ENCODE measurements around the gene GNAL. TPM values are rescaled to one million over a fixed set of nuclear protein-coding genes. Genes with fewer than 3 reads are reported as not detected.
A peak's percentile ranks its signal among the peaks of the same experiment; 100 is the strongest.
"Not testable (repeated sequence)": the region's sequence is repeated elsewhere in the genome, so short reads cannot be mapped to it uniquely, and the experiment has no call there.

The GNAL gene
- total RNA-seq, 1 donor from 2014 or later: 0.40 TPM

GRCh38 chr18:11851806-11852337 is 162.8 kb downstream of the GNAL start:
- Mint-ChIP-seq H3K4me3 (peak overlapping the region; percentile 99), H3K36me3 (ENCODE audit: low read depth) (peaks cover 13% of the 10 kb centered on the region)
- intact Hi-C loops (cut with micrococcal nuclease): loop anchor here (1.0 to 10.0 kb wide), 7 partner anchors 56 to 1940 kb away; partner anchors contain the start of genes AFG3L2, IMPA2, MPPE1 and NAPG

GRCh38 chr18:11854554-11854953 is 165.5 kb downstream of the GNAL start:
- H3K9me3 Mint-ChIP-seq, DNase-seq, H3K27me3 Mint-ChIP-seq, H3K27ac Mint-ChIP-seq, H3K4me3 Mint-ChIP-seq: not testable (repeated sequence)
- intact Hi-C loops (cut with micrococcal nuclease): loop anchor here (5.0 to 10.0 kb wide), 5 partner anchors 120 to 1942 kb away; partner anchors contain the start of genes AFG3L2, NAPG and VAPA
- Mint-ChIP-seq H3K36me3 (ENCODE audit: low read depth) (peaks cover 13% of the 10 kb centered on the region), H3K4me1 (peaks cover 27% of the 10 kb centered on the region)

More at GRCh38 chr18:11851806-11852337, 162.8 kb downstream of the GNAL start:
- H3K9me3 Mint-ChIP-seq: no peaks in the 10 kb centered on the region
- H3K4me1 Mint-ChIP-seq: peaks cover 24% of the 10 kb centered on the region
- peak overlapping the region; percentile 100 for H3K27ac Mint-ChIP-seq
- H3K27me3 Mint-ChIP-seq: peaks cover 2% of the 10 kb centered on the region
- DNase-seq: peak; percentile 88

- Mint-ChIP-seq H3K27me3 (no peaks in the 10 kb centered on the region), H3K4me1 (peaks cover 12% of the 10 kb centered on the region), H3K36me3 (ENCODE audit: low read depth) (peaks cover 5% of the 10 kb centered on the region), H3K9me3 (no peaks in the 10 kb centered on the region), H3K27ac (no peak overlapping the region), H3K4me3 (no peak overlapping the region)
- no peak for DNase-seq
- intact Hi-C loops (cut with micrococcal nuclease): loop anchor here (10.0 kb wide), 1 partner anchor 123 kb away; no protein-coding TSS in a partner anchor
These were observed 168.3 kb downstream of the GNAL start for GRCh38 chr18:11857177-11857887.

GRCh38 chr18:11859282-11859830 is 170.3 kb downstream of the GNAL start:
- Mint-ChIP-seq H3K36me3 (ENCODE audit: low read depth) (peaks cover 3% of the 10 kb centered on the region), H3K4me1 (peaks cover 7% of the 10 kb centered on the region), H3K27ac (no peak overlapping the region), H3K4me3 (no peak overlapping the region), H3K27me3 (no peaks in the 10 kb centered on the region), H3K9me3 (no peaks in the 10 kb centered on the region)
- intact Hi-C loops (cut with micrococcal nuclease): loop anchor here (10.0 kb wide), 1 partner anchor 125 kb away; no protein-coding TSS in a partner anchor
- DNase-seq: no peak

GRCh38 chr18:11859903-11860407 is 170.9 kb downstream of the GNAL start:
- no peak for DNase-seq
- H3K4me1 Mint-ChIP-seq: peaks cover 7% of the 10 kb centered on the region
- H3K27ac Mint-ChIP-seq: no peak overlapping the region
- peaks cover 3% of the 10 kb centered on the region for H3K27me3 Mint-ChIP-seq
- intact Hi-C loops (cut with micrococcal nuclease): loop anchor here (10.0 kb wide), 1 partner anchor 125 kb away; no protein-coding TSS in a partner anchor
- no peak overlapping the region for H3K4me3 Mint-ChIP-seq
- H3K36me3 Mint-ChIP-seq (ENCODE audit: low read depth): peaks cover 3% of the 10 kb centered on the region
- no peaks in the 10 kb centered on the region for H3K9me3 Mint-ChIP-seq

GRCh38 chr18:11860594-11861450 is 171.8 kb downstream of the GNAL start:
- Mint-ChIP-seq H3K4me1 (peaks cover 7% of the 10 kb centered on the region), H3K4me3 (no peak overlapping the region), H3K36me3 (ENCODE audit: low read depth) (no peaks in the 10 kb centered on the region), H3K9me3 (no peaks in the 10 kb centered on the region), H3K27me3 (peaks cover 3% of the 10 kb centered on the region), H3K27ac (no peak overlapping the region)
- intact Hi-C loops (cut with micrococcal nuclease): no loop called here
- DNase-seq: no peak

- Mint-ChIP-seq H3K27me3 (peaks cover 3% of the 10 kb centered on the region), H3K9me3 (no peaks in the 10 kb centered on the region), H3K36me3 (ENCODE audit: low read depth) (no peaks in the 10 kb centered on the region), H3K4me3 (no peak overlapping the region), H3K27ac (no peak overlapping the region), H3K4me1 (peaks cover 7% of the 10 kb centered on the region)
- intact Hi-C loops (cut with micrococcal nuclease): no loop called here
- DNase-seq: no peak
These were observed 172.7 kb downstream of the GNAL start for GRCh38 chr18:11861583-11862288.

GRCh38 chr18:11862468-11863137 is 173.5 kb downstream of the GNAL start:
- Mint-ChIP-seq H3K9me3 (no peaks in the 10 kb centered on the region), H3K27me3 (peaks cover 3% of the 10 kb centered on the region), H3K27ac (no peak overlapping the region), H3K4me3 (no peak overlapping the region), H3K36me3 (ENCODE audit: low read depth) (no peaks in the 10 kb centered on the region), H3K4me1 (peaks cover 7% of the 10 kb centered on the region)
- intact Hi-C loops (cut with micrococcal nuclease): no loop called here
- no peak for DNase-seq

- H3K4me3 Mint-ChIP-seq: no peak overlapping the region
- peaks cover 5% of the 10 kb centered on the region for H3K4me1 Mint-ChIP-seq
- no peaks in the 10 kb centered on the region for H3K9me3 Mint-ChIP-seq
- H3K36me3 Mint-ChIP-seq (ENCODE audit: low read depth): no peaks in the 10 kb centered on the region
- H3K27me3 Mint-ChIP-seq: peaks cover 3% of the 10 kb centered on the region
- intact Hi-C loops (cut with micrococcal nuclease): no loop called here
- DNase-seq: no peak
- H3K27ac Mint-ChIP-seq: no peak overlapping the region
These were observed 175.4 kb downstream of the GNAL start for GRCh38 chr18:11864471-11864870.

- intact Hi-C loops (cut with micrococcal nuclease): no loop called here
- Mint-ChIP-seq H3K27ac (no peak overlapping the region), H3K36me3 (ENCODE audit: low read depth) (no peaks in the 10 kb centered on the region), H3K27me3 (peaks cover 3% of the 10 kb centered on the region), H3K9me3 (no peaks in the 10 kb centered on the region), H3K4me3 (no peak overlapping the region), H3K4me1 (peaks cover 4% of the 10 kb centered on the region)
- no peak for DNase-seq
These were observed 176.0 kb downstream of the GNAL start for GRCh38 chr18:11865071-11865470.

GRCh38 chr18:11866329-11866728 is 177.3 kb downstream of the GNAL start:
- no peaks in the 10 kb centered on the region for H3K36me3 Mint-ChIP-seq (ENCODE audit: low read depth)
- H3K27ac Mint-ChIP-seq: no peak overlapping the region
- H3K27me3 Mint-ChIP-seq: peaks cover 4% of the 10 kb centered on the region
- H3K9me3 Mint-ChIP-seq: no peaks in the 10 kb centered on the region
- intact Hi-C loops (cut with micrococcal nuclease): no loop called here
- H3K4me1 Mint-ChIP-seq: peaks cover under 1% of the 10 kb centered on the region
- no peak overlapping the region for H3K4me3 Mint-ChIP-seq
- DNase-seq: no peak

- Mint-ChIP-seq H3K4me3 (no peak overlapping the region), H3K4me1 (peaks cover 2% of the 10 kb centered on the region), H3K27ac (no peak overlapping the region), H3K9me3 (no peaks in the 10 kb centered on the region), H3K27me3 (peaks cover 5% of the 10 kb centered on the region), H3K36me3 (ENCODE audit: low read depth) (no peaks in the 10 kb centered on the region)
- no peak for DNase-seq
- intact Hi-C loops (cut with micrococcal nuclease): no loop called here
These were observed 177.7 kb downstream of the GNAL start for GRCh38 chr18:11866764-11867163.
